Measurements from ENCODE around the gene RECK. TPM values are rescaled to one million over a fixed set of nuclear protein-coding genes. Genes with fewer than 3 reads are reported as not detected.

The RECK gene
- total RNA-seq, 4 donors from 2014 or later, result 2.1 to 9.7 (median 3.7) TPM

DNA sequence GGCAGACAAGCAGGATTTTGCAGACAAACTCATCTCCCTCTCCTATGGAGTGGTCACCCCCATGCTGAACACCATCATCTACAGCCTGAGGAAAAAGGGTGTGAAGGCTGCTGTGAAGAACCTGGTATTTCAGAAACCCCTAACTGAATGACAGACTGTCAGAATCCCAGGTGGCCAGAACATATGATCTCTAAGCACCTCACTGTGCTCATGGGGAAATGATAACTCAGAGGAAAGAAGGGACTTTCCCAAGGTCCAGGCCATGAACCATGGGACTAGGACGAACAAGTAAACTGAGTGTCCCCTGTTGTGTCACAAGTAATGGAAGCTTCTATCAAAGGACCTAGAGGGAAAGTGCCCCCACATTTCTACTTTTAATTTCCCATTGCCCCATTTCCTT is 14.7 kb upstream of the RECK start:
- no peak for DNase-seq (ENCODE audit: low spot score in 2 of 2)
- TF ChIP-seq, protein P1, sequence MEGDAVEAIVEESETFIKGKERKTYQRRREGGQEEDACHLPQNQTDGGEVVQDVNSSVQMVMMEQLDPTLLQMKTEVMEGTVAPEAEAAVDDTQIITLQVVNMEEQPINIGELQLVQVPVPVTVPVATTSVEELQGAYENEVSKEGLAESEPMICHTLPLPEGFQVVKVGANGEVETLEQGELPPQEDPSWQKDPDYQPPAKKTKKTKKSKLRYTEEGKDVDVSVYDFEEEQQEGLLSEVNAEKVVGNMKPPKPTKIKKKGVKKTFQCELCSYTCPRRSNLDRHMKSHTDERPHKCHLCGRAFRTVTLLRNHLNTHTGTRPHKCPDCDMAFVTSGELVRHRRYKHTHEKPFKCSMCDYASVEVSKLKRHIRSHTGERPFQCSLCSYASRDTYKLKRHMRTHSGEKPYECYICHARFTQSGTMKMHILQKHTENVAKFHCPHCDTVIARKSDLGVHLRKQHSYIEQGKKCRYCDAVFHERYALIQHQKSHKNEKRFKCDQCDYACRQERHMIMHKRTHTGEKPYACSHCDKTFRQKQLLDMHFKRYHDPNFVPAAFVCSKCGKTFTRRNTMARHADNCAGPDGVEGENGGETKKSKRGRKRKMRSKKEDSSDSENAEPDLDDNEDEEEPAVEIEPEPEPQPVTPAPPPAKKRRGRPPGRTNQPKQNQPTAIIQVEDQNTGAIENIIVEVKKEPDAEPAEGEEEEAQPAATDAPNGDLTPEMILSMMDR (IDR thresholded peaks at IDR 0.05), result no peak
- no peak for TF ChIP-seq POLR2A (IDR thresholded peaks at IDR 0.05)
- WGBS, 2 donors, result 96 to 100% methylated on average over 1 of the region's 1 CpG
- H3K4me3 ChIP-seq (ENCODE audit: low read depth, poor library complexity, severe bottlenecking), result no peak overlapping the region
- intact Hi-C loops (cut with DNase I; ENCODE audit: low total_unique reads), result loop anchor here (5.0 kb wide), 1 partner anchor 70 kb away; no protein-coding TSS in a partner anchor

DNA sequence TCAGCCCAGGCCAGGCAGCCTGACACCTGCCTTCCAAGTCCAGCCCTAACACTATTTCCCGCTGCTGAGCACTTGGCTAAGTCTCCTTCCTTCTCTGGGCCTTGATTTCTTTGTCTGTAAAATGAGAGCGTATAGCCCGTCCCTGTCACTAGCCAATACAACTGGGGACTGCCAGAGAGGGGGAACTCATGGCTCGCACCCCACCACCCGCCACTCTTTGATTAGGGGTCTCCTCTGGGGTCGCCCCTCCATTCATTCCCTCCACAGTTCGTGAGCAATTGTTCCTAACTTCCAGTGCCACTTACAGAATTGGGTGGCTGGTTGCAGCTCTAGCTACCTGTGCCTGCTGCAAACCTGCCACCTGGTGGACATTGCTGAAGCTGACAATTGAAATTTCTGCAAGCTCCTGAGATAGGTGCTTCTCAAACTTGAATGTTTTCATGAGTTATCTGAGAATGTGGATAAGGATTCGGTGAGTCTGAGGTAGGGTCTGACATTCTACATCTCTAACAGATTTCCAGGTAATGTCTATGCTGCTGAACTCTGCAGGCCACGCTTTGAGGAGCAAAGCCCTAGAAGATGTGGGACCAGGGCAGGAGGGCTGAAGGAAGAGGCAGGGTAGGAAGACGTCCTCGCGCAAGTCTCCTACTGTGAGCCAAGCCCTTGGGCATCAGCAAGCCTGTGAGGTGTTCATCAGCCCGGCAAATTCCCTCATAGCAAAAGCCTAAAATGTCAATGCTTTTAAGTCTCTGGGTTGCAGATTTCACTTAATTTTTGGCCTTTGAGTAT is 13.3 kb upstream of the RECK start:
- 41 to 53% methylated on average over 13 of the region's 13 CpGs for WGBS, 2 donors

DNA sequence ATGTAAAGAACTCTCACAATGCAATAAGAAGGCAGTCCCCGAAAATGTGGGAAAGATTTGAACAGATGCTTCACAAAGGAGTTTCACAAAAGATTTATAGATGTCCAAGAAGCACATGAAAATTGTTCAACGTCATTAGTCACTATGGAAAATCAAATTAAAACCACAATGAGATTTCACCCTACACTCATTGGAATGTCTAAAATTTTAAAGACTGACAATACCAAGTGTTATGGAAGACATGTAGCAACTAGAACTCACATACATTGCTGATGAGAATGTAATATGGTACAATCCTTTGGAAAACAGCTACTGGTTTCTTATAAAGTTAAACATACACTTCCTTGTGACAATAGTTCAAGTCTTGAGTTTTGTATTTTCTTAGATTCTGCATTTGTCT is 11.0 kb upstream of the RECK start:
- H3K4me3 ChIP-seq (ENCODE audit: low read depth, poor library complexity, severe bottlenecking), result no peak overlapping the region
- TF ChIP-seq POLR2A (IDR thresholded peaks at IDR 0.05), result no peak
- TF ChIP-seq, protein P1 (IDR thresholded peaks at IDR 0.05), result no peak
- intact Hi-C loops (cut with DNase I; ENCODE audit: low total_unique reads), result no loop called here
- 90 to 91% methylated on average over 2 of the region's 2 CpGs for WGBS, 2 donors
- no peak for DNase-seq (ENCODE audit: low spot score in 2 of 2)

More for the DNA sequence above, 13.3 kb upstream of the RECK start:
- TF ChIP-seq POLR2A (IDR thresholded peaks at IDR 0.05), result no peak
- TF ChIP-seq, protein P1 (IDR thresholded peaks at IDR 0.05), result no peak
- intact Hi-C loops (cut with DNase I; ENCODE audit: low total_unique reads), result loop anchor here (5.0 kb wide), 1 partner anchor 71 kb away; no protein-coding TSS in a partner anchor
- peak; percentile 59 to 88 for DNase-seq (ENCODE audit: low spot score in 2 of 2)
- no peak overlapping the region for H3K4me3 ChIP-seq (ENCODE audit: low read depth, poor library complexity, severe bottlenecking)

DNA sequence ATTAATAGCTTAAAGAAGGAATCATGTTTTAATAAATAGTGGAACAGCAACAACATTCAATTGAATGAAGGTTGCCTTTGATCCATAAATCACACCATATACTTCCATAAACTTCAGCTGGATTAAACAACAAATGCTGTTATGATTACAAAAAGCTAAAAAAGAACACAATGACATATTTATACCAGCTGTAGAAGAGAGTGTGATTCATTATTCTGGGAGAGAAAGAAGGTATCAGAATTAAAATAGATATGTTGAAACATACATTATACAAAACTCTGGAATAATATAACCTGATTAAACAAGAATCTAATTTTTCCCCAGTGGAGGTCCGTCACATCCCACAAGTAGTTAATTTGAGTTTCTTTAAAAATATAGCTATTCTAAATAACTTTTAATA is 7.5 kb upstream of the RECK start:
- H3K4me3 ChIP-seq (ENCODE audit: low read depth, poor library complexity, severe bottlenecking), result no peak overlapping the region
- TF ChIP-seq, protein P1 (IDR thresholded peaks at IDR 0.05), result no peak
- no peak for DNase-seq (ENCODE audit: low spot score in 2 of 2)
- 45 to 62% methylated on average over 1 of the region's 1 CpG for WGBS, 2 donors
- intact Hi-C loops (cut with DNase I; ENCODE audit: low total_unique reads), result no loop called here

DNA sequence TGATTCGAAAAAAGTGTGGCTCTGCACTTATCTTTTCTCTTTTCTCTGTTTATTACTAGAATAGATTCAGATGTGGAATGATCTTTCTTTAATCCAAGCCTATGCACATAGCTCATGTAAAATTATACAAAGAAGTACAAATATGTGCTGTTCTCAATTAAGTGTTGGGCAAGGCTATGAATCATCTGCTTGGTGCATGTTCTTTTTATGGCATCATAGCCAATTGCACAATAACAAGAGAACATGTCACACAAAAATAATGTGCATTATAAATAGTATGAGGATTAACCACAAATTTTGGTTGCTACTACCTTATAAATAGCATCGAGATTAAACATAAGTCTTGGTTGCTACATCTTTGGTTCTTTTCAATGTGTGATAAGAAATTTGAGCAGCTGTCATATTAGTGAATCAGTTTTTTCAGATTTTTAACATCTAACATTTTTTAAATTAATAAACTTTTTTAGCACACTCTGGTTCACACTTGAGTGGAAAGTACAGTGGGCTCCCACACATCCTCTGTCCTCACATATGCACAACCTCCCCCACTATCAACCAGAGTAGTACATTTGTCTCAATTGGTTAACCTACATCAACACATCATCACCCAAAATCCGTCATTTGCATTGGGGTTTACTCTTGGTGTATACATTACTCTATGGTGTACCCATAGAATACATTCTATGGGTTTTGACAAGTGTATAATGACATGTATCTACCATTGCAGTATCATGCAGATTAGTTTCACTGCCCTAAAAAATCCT is 6.8 kb upstream of the RECK start:
- DNase-seq (ENCODE audit: low spot score in 2 of 2), result peak in 1 of 2 donors; percentile 42
- intact Hi-C loops (cut with DNase I; ENCODE audit: low total_unique reads), result no loop called here
- 47 to 48% methylated on average over 3 of the region's 3 CpGs for WGBS, 2 donors
- TF ChIP-seq, protein P1 (IDR thresholded peaks at IDR 0.05), result no peak
- TF ChIP-seq POLR2A (IDR thresholded peaks at IDR 0.05), result no peak
- no peak overlapping the region for H3K4me3 ChIP-seq (ENCODE audit: low read depth, poor library complexity, severe bottlenecking)

Data from lower leg skin (tissue), 4 donors.